DMS 273 treated with DMSO at 0.1 percent for 48 hours (cell line): ENCODE data around the gene TGM4.

ENCODE experiments used
- DNase-seq: peaks from one replicate; lab custom pipeline; 2025; lab: John Stamatoyannopoulos, UW

The TGM4 gene

GRCh38 chr3:44954962-44955361, 80.6 kb downstream of the TGM4 start:
- no peak for DNase-seq

GRCh38 chr3:44955917-44956316, 81.5 kb downstream of the TGM4 start:
- no peak for DNase-seq

GRCh38 chr3:44957986-44958385, 83.6 kb downstream of the TGM4 start:
- DNase-seq = no peak

- DNase-seq = no peak
These were observed 84.0 kb downstream of the TGM4 start for GRCh38 chr3:44958386-44958785.

GRCh38 chr3:44960387-44961026, 86.1 kb downstream of the TGM4 start:
- no peak for DNase-seq

GRCh38 chr3:44961888-44962287, 87.5 kb downstream of the TGM4 start:
- no peak for DNase-seq

- DNase-seq = no peak
These were observed 88.4 kb downstream of the TGM4 start for GRCh38 chr3:44962621-44963393.

- DNase-seq = no peak
These were observed 89.3 kb downstream of the TGM4 start for GRCh38 chr3:44963571-44964325.
